Liver (tissue), 9 donors: ENCODE results near the gene C11orf58. TPM values are rescaled to one million over a fixed set of nuclear protein-coding genes. Genes with fewer than 3 reads are reported as not detected.

ENCODE experiments used
- DNase-seq: peaks from one replicate; pipeline ENCODE4 v3.0.0-alpha.2; 2017; ENCODE audit warnings: low spot score
- H3K27ac ChIP-seq, 2 donors: one replicate each; pipeline ENCODE4 v1.7.0; 2013; ENCODE audit warnings: inconsistent platforms in 2 of 2, low read length in 2 of 2, control low read depth in 1 of 2, low read depth in 1 of 2, mild to moderate bottlenecking in 1 of 2
- H3K27me3 ChIP-seq, 4 donors: one replicate each; pipeline versions ENCODE4 v1.6.1 to v1.7.0; 2013; ENCODE audit warnings: low read length in 3 of 4, inconsistent platforms in 1 of 4, mild to moderate bottlenecking in 1 of 4, moderate library complexity in 1 of 4; ENCODE audit not compliant: control insufficient read depth in 4 of 4, insufficient read depth in 4 of 4
- H3K36me3 ChIP-seq, 4 donors: one replicate each; pipeline versions ENCODE4 v1.6.1 to v1.7.0; 2013; ENCODE audit warnings: low read length in 3 of 4, mild to moderate bottlenecking in 3 of 4, low read depth in 1 of 4, moderate library complexity in 1 of 4; ENCODE audit not compliant: control insufficient read depth in 4 of 4, insufficient read depth in 3 of 4
- H3K4me1 ChIP-seq, 4 donors: one replicate each; pipeline versions ENCODE4 v1.6.1 to v1.7.0; 2013; ENCODE audit warnings: low read length in 3 of 4, mild to moderate bottlenecking in 3 of 4, moderate library complexity in 1 of 4; ENCODE audit not compliant: control insufficient read depth in 4 of 4, insufficient read depth in 4 of 4
- H3K4me3 ChIP-seq, 3 donors: one replicate each; pipeline versions ENCODE4 v1.6.1 to v1.7.0; 2013; ENCODE audit warnings: low read length in 3 of 3, control low read depth in 1 of 3, low read depth in 1 of 3, mild to moderate bottlenecking in 1 of 3
- H3K9ac ChIP-seq, 2 donors: one replicate each; pipeline ENCODE4 v1.7.0; 2013; ENCODE audit warnings: low read length in 2 of 2, mild to moderate bottlenecking in 2 of 2, moderate library complexity in 2 of 2, control low read depth in 1 of 2, low read depth in 1 of 2
- H3K9me3 ChIP-seq, 4 donors: one replicate each; pipeline versions ENCODE4 v1.6.1 to v1.7.0; 2013; ENCODE audit warnings: low read length in 3 of 4; ENCODE audit not compliant: control insufficient read depth in 4 of 4
- ATF3 ChIP-seq: IDR thresholded peaks from 2 replicates; pipeline ENCODE4 v1.6.1; 2016; ENCODE audit warnings: antibody characterized with exemption
- CTCF ChIP-seq: fragments of 150-350 bp; IDR thresholded peaks from 2 replicates; pipeline ENCODE4 v1.5.1; 2017; ENCODE audit warnings: improper control_type of control experiment, low read depth, low read length; ENCODE audit not compliant: missing input control
- EGR1 ChIP-seq, 2 donors: IDR thresholded peaks; 2 replicates each; pipeline ENCODE4 v1.6.1; 2016 to 2018; ENCODE audit warnings: antibody characterized with exemption in 2 of 2, low read depth in 2 of 2
- FOXA1 ChIP-seq: IDR thresholded peaks from 2 replicates; pipeline ENCODE4 v1.6.1; 2016; ENCODE audit warnings: antibody characterized with exemption
- FOXA2 ChIP-seq: IDR thresholded peaks from 2 replicates; pipeline ENCODE4 v1.6.1; 2016; ENCODE audit warnings: antibody characterized with exemption
- GABPA ChIP-seq, 2 donors: IDR thresholded peaks in 1 of 2; conservative IDR thresholded peaks in 1 of 2; 2 replicates each; pipeline ENCODE4 v1.6.1; 2016; ENCODE audit warnings: antibody characterized with exemption in 2 of 2, mild to moderate bottlenecking in 1 of 2, moderate library complexity in 1 of 2
- HNF4A ChIP-seq, 2 donors: conservative IDR thresholded peaks; 2 replicates each; pipeline ENCODE4 v1.6.1; 2016; ENCODE audit warnings: antibody characterized with exemption in 2 of 2, mild to moderate bottlenecking in 2 of 2
- HNF4G ChIP-seq: IDR thresholded peaks from 2 replicates; pipeline ENCODE4 v1.6.1; 2016; ENCODE audit warnings: antibody characterized with exemption
- JUND ChIP-seq, 2 donors: IDR thresholded peaks; 2 replicates each; pipeline ENCODE4 v1.6.1; 2016; ENCODE audit warnings: antibody characterized with exemption in 2 of 2
- MAX ChIP-seq: IDR thresholded peaks from 2 replicates; pipeline ENCODE4 v1.6.1; 2016; ENCODE audit warnings: antibody characterized with exemption
- NR2F2 ChIP-seq: IDR thresholded peaks from 2 replicates; pipeline ENCODE4 v1.6.1; 2016; ENCODE audit warnings: antibody characterized with exemption
- RAD21 ChIP-seq, 2 donors: IDR thresholded peaks; 2 replicates each; pipeline ENCODE4 v1.6.1; 2016; ENCODE audit warnings: antibody characterized with exemption in 2 of 2, mild to moderate bottlenecking in 2 of 2
- RXRA ChIP-seq, 2 donors: IDR thresholded peaks; 2 replicates each; pipeline ENCODE4 v1.6.1; 2017 to 2018; ENCODE audit warnings: antibody characterized with exemption in 2 of 2, mild to moderate bottlenecking in 1 of 2
- SP1 ChIP-seq: IDR thresholded peaks from 2 replicates; pipeline ENCODE4 v1.6.1; 2018; ENCODE audit warnings: antibody characterized with exemption, mild to moderate bottlenecking
- TAF1 ChIP-seq: conservative IDR thresholded peaks from 2 replicates; pipeline ENCODE4 v1.6.1; 2016; ENCODE audit warnings: antibody characterized with exemption, mild to moderate bottlenecking
- YY1 ChIP-seq: IDR thresholded peaks from 2 replicates; pipeline ENCODE4 v1.6.1; 2016; ENCODE audit warnings: antibody characterized with exemption, mild to moderate bottlenecking
- WGBS: extraction: QIAGEN DNeasy Blood & Tissue Kit; methylation state at CpG from one replicate; pipeline ENCODE4 v1.1.7; 2013; 5-methylcytosine and 5-hydroxymethylcytosine counted together
- polyA plus RNA-seq, 2 donors: library from polyadenylated mRNA; stranded (reverse) in 1 of 2; unstranded in 1 of 2; fragments of 200-250 nt in 1 of 2; fragments of >200 nt in 1 of 2; fragmentation: Nextera tagmentation in 1 of 2; extraction: Ambion mirVana in 1 of 2; gene quantifications; one replicate each; pipeline versions ENCODE4 v1.2.1 to v1.2.3, GENCODE V29; 2013 to 2015
- total RNA-seq, 2 donors: library from RNA; depleted of rRNA; stranded (reverse); fragments of >200 nt; gene quantifications; one replicate each; pipeline ENCODE4 v1.2.3, GENCODE V29; 2014
- TF ChIP-seq, protein P1 (sequence below): IDR thresholded peaks from 2 replicates; pipeline ENCODE4 v1.6.1; 2016; ENCODE audit warnings: antibody characterized with exemption
- TF ChIP-seq, protein P2 (sequence below): IDR thresholded peaks from 2 replicates; pipeline ENCODE4 v1.6.1; 2016; ENCODE audit warnings: antibody characterized with exemption, mild to moderate bottlenecking
- donor health status: healthy.
- donor health status: healthy.
- donor health status: healthy.
- donor health status: healthy.
- donor health status: healthy.

Gene C11orf58
- total and polyA plus RNA-seq, 4 donors = 54.6 to 106 (median 101) TPM

DNA sequence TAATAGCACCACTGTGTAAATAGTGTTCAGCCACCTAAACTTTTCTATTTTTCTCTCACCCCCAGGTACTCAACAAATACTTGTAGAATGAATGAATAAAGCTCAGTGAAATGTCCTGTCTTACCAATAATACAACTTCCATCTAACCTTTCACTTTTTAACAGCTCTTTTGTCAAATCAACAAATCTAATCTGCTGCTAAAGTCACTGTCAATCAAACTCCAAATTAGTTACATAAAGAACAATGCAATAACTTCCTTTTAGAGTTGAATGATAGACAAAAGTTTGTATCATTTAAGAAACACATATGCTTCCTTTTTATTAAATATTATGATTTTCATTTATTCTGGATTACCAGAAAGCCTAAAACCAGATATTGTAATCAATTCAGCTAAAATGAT is 34.7 kb upstream of the C11orf58 start:
- Histone ChIP-seq H3K27ac (no peak overlapping the region), H3K9me3 (no peaks in the 10 kb centered on the region), H3K4me1 (no peaks in the 10 kb centered on the region), H3K4me3 (no peak overlapping the region), H3K36me3 (no peaks in the 10 kb centered on the region), H3K27me3 (no peaks in the 10 kb centered on the region), H3K9ac (no peak overlapping the region)
- TF ChIP-seq ATF3 = no peak
- no peak for DNase-seq

DNA sequence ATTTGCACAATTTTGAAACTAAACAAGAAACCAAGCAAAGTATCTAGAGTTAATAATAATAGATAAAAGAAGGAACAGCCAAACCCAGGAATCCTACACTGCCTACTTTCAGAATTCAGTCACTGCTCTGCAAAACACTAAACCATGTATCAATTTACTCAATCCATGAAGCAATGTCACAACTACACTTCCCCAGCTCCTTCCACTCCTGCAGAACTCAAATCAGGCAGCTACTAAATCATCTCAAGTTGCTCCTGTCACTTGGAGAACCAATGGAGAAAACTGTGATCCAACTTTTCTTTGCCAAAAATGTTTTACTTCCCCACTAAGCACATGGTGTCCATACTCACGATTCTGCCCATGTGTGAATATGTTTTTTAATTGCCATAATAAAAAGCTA is 24.9 kb upstream of the C11orf58 start:
- Histone ChIP-seq H3K4me3 (no peak overlapping the region), H3K9ac (no peak overlapping the region), H3K27ac (no peak overlapping the region), H3K27me3 (no peaks in the 10 kb centered on the region), H3K9me3 (no peaks in the 10 kb centered on the region), H3K4me1 (no peaks in the 10 kb centered on the region), H3K36me3 (no peaks in the 10 kb centered on the region)
- DNase-seq = no peak
- WGBS = 74% methylated on average over 1 of the region's 1 CpG
- TF ChIP-seq, protein P1, sequence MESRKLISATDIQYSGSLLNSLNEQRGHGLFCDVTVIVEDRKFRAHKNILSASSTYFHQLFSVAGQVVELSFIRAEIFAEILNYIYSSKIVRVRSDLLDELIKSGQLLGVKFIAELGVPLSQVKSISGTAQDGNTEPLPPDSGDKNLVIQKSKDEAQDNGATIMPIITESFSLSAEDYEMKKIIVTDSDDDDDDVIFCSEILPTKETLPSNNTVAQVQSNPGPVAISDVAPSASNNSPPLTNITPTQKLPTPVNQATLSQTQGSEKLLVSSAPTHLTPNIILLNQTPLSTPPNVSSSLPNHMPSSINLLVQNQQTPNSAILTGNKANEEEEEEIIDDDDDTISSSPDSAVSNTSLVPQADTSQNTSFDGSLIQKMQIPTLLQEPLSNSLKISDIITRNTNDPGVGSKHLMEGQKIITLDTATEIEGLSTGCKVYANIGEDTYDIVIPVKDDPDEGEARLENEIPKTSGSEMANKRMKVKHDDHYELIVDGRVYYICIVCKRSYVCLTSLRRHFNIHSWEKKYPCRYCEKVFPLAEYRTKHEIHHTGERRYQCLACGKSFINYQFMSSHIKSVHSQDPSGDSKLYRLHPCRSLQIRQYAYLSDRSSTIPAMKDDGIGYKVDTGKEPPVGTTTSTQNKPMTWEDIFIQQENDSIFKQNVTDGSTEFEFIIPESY = no peak
- TF ChIP-seq SP1 = no peak
- no peak for TF ChIP-seq YY1
- TF ChIP-seq HNF4A (conservative IDR thresholded peaks at IDR 0.05) = no peak
- no peak for TF ChIP-seq FOXA1
- TF ChIP-seq FOXA2 = no peak
- TF ChIP-seq TAF1 = no peak
- no peak for TF ChIP-seq EGR1 (IDR thresholded peaks at IDR 0.05; ENCODE audit: low read depth in 2 of 2)
- TF ChIP-seq RXRA (IDR thresholded peaks at IDR 0.05) = no peak
- no peak for TF ChIP-seq CTCF
- TF ChIP-seq NR2F2 = no peak
- no peak for TF ChIP-seq GABPA (IDR thresholded peaks at IDR 0.05 in 1 of 2, conservative IDR thresholded peaks at IDR 0.05 in 1 of 2)
- no peak for TF ChIP-seq ATF3
- TF ChIP-seq JUND (IDR thresholded peaks at IDR 0.05) = no peak
- TF ChIP-seq HNF4G = no peak
- no peak for TF ChIP-seq RAD21 (IDR thresholded peaks at IDR 0.05)
- no peak for TF ChIP-seq MAX
- TF ChIP-seq, protein P2, sequence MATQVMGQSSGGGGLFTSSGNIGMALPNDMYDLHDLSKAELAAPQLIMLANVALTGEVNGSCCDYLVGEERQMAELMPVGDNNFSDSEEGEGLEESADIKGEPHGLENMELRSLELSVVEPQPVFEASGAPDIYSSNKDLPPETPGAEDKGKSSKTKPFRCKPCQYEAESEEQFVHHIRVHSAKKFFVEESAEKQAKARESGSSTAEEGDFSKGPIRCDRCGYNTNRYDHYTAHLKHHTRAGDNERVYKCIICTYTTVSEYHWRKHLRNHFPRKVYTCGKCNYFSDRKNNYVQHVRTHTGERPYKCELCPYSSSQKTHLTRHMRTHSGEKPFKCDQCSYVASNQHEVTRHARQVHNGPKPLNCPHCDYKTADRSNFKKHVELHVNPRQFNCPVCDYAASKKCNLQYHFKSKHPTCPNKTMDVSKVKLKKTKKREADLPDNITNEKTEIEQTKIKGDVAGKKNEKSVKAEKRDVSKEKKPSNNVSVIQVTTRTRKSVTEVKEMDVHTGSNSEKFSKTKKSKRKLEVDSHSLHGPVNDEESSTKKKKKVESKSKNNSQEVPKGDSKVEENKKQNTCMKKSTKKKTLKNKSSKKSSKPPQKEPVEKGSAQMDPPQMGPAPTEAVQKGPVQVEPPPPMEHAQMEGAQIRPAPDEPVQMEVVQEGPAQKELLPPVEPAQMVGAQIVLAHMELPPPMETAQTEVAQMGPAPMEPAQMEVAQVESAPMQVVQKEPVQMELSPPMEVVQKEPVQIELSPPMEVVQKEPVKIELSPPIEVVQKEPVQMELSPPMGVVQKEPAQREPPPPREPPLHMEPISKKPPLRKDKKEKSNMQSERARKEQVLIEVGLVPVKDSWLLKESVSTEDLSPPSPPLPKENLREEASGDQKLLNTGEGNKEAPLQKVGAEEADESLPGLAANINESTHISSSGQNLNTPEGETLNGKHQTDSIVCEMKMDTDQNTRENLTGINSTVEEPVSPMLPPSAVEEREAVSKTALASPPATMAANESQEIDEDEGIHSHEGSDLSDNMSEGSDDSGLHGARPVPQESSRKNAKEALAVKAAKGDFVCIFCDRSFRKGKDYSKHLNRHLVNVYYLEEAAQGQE = no peak
